ENCODE results near the gene TMEM35B. TPM values are rescaled to one million over a fixed set of nuclear protein-coding genes. Genes with fewer than 3 reads are reported as not detected.
A peak's percentile ranks its signal among the peaks of the same experiment; 100 is the strongest.
"Not testable (repeated sequence)": the region's sequence is repeated elsewhere in the genome, so short reads cannot be mapped to it uniquely, and the experiment has no call there.

Gene TMEM35B
- total RNA-seq (2014; rRNA removed; shearing (Covaris generic)), result 49.2 and 73.3 TPM in 2 replicates

GRCh38 chr1:34984793-34985608, at the start of gene TMEM35B:
Gene TMEM35B (minus strand): TSS chr1:34985347. CDS start chr1:34985305, 42 bp downstream.
- peak; percentile 76 for DNase-seq (ENCODE audit: low spot score)
- in situ Hi-C loops (cut with HindIII; ENCODE audit: low sequenced_read_pairs), result loop anchor here (10.0 kb wide), 1 partner anchor 50 kb away; no protein-coding TSS in a partner anchor

- in situ Hi-C loops (cut with HindIII; ENCODE audit: low sequenced_read_pairs), result no loop called here
- DNase-seq (ENCODE audit: low spot score), result no peak
These were observed 48.2 kb upstream of the TMEM35B start for GRCh38 chr1:35033346-35033745.

GRCh38 chr1:35032384-35032739, 47.2 kb upstream of the TMEM35B start:
- DNase-seq (ENCODE audit: low spot score), result no peak
- in situ Hi-C loops (cut with HindIII; ENCODE audit: low sequenced_read_pairs), result no loop called here

DNA sequence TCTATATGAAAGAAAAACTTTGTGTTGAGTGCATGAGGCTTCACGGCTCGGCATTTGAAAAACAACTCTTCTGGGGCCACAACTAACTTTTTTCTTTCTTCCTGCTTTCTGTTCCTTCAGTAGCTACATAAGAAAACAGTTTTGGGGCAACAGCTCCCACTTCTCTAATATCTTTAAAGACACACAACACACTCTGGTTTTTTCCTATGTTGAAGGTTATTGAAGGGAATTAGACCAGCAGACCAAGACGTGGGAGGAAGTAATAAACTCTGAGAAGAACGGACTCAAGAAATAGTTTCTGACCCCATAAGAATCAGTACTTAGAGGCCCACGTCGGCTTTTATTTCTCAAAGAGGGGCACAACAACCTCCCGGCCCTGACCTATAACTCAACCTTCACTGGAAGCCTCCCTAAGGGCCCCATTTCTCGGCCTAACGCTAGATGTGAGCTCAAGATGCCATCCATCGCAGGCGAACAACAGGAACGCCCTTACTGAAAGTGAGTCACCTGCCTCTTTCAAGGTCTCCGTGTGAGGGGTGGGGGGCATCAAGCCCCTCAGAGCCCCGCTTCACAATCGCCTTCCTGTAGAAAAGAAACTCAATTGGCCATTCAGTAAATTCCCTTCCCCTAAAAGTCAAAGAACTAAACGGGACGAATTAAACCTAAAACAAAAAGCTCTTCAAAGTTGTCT, 45.8 kb upstream of the TMEM35B start:
- in situ Hi-C loops (cut with HindIII; ENCODE audit: low sequenced_read_pairs), result no loop called here
- DNase-seq (ENCODE audit: low spot score), result peak; percentile 40

DNA sequence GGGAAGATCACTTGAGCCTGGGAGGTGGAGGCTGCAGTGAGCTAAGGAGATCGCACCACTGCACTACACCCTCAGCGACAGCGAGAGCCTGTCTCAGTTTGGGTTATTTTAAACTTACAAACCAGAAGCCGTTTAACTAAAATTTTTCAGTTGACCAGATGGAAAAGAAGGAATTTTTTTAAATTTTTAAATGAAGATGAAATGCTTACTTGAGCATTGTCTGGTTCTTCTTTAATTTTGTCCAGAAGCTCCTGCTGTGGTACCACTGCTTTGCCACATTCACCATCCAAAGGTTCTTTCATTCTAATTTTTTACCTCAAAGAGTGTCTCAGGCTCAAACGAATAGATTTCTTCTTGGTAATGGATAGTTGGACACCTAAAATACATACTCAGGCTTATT, 45.2 kb upstream of the TMEM35B start:
- no peak for DNase-seq (ENCODE audit: low spot score)
- in situ Hi-C loops (cut with HindIII; ENCODE audit: low sequenced_read_pairs), result no loop called here

DNA sequence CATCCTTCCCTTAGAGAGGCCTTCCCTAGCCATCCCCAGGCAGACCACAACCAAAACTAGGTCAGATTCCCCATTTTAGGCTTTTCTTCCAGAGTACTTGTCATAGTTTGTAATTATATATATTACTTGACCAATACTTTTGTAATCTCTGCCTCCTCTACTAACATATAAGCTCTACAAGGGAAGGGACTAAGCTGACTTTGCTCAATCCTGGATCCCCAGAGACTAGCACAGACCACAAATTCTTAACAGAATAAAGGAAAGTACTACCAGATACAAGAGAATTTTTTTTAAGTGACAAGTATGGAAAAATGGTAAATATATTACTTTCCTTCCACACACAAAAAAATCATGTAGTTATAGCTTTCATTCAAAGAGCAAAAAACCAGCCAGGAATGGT, 44.6 kb upstream of the TMEM35B start:
- in situ Hi-C loops (cut with HindIII; ENCODE audit: low sequenced_read_pairs), result no loop called here
- DNase-seq (ENCODE audit: low spot score), result no peak

DNA sequence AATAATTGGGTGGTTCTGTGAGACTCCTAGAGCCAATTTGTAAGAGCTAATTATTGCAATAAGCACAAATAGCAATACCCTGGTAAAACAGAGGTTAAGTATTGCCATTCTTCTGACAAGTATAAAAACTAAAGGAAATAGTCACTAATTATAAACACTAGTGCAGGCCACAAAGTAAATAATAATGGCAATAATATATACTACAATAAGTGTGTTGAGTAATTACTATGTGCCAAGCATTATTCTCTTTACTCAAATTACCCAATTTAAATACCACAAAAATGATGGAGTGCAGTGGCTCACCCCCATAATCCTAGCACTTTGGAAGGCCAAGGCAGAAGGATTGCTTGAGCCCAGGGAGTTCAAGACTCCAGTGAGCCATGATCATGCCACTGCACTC, 31.3 kb upstream of the TMEM35B start:
- in situ Hi-C loops (cut with HindIII; ENCODE audit: low sequenced_read_pairs), result no loop called here
- DNase-seq (ENCODE audit: low spot score), result no peak

GRCh38 chr1:35014486-35014885, 29.3 kb upstream of the TMEM35B start:
- in situ Hi-C loops (cut with HindIII; ENCODE audit: low sequenced_read_pairs), result no loop called here
- DNase-seq (ENCODE audit: low spot score), result no peak

GRCh38 chr1:35005711-35006110, 20.6 kb upstream of the TMEM35B start:
- no peak for DNase-seq (ENCODE audit: low spot score)
- in situ Hi-C loops (cut with HindIII; ENCODE audit: low sequenced_read_pairs), result no loop called here

- DNase-seq (ENCODE audit: low spot score), result no peak
- in situ Hi-C loops (cut with HindIII; ENCODE audit: low sequenced_read_pairs), result no loop called here
These were observed 16.6 kb upstream of the TMEM35B start for GRCh38 chr1:35001743-35002142.

DNA sequence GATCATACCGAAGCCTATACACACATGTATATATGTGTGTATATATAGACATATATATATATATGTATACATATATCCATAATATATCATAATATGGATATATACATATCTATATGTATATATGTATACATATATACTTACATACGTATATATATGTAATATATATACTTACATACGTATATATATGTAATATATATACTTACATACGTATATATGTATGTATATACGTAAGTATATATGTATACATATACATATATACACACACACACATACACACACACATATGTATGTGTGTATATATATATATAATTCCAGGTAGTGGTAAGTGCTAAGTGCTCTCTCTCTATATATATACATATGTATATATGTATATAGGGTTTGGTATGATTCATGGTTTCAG, 9.7 kb upstream of the TMEM35B start:
- in situ Hi-C loops (cut with HindIII; ENCODE audit: low sequenced_read_pairs), result no loop called here
- DNase-seq (ENCODE audit: low spot score), result no peak

DNA sequence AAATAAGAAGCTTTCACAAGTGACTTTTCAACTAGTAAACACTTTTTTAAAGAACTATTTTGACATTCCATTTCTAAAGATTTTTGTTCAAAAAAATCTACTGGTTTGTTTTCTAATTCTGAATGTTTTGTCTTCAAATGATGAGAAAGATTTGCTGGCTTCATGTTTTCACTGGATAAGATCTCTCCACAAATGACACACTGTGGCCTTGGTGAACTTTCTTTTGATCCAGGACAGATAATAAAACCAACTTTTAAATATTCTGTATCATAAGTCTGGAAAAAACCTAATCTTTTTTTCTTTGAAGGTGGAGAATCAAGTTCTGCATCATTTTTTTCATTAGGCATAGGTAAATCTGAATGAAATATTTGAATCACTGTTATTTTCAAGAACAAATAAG, 3.4 kb upstream of the TMEM35B start:
- in situ Hi-C loops (cut with HindIII; ENCODE audit: low sequenced_read_pairs), result loop anchor here (10.0 kb wide), 1 partner anchor 54 kb away; no protein-coding TSS in a partner anchor

DNA sequence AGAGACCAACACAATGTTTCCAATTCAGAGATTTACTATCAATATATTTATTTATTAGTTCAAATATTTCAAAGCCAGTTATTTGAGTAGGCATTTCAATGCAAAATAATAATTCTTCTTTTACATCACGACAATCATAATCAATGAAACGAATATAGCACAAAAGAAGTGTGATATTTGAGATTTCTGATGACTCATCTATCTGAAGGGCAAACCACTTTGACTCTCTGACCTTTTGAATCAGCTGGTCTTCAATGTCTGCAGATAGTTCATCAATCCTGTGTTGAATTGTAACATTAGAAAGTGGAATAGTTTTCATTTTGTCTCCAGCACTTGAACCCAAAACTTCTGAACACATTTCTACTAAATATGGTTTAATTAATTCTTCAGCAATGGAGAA, 3.0 kb upstream of the TMEM35B start:
- in situ Hi-C loops (cut with HindIII; ENCODE audit: low sequenced_read_pairs), result loop anchor here (10.0 kb wide), 1 partner anchor 53 kb away; no protein-coding TSS in a partner anchor
- DNase-seq (ENCODE audit: low spot score), result no peak

More for the DNA sequence above, 3.4 kb upstream of the TMEM35B start:
- no peak for DNase-seq (ENCODE audit: low spot score)

- in situ Hi-C loops (cut with HindIII; ENCODE audit: low sequenced_read_pairs), result loop anchor here (10.0 kb wide), 1 partner anchor 52 kb away; no protein-coding TSS in a partner anchor
- no peak for DNase-seq (ENCODE audit: low spot score)
These were observed 1.9 kb upstream of the TMEM35B start for GRCh38 chr1:34987018-34987417.

- in situ Hi-C loops (cut with HindIII; ENCODE audit: low sequenced_read_pairs), result loop anchor here (10.0 kb wide), 1 partner anchor 51 kb away; no protein-coding TSS in a partner anchor
These were observed 410 bp upstream of the TMEM35B start for GRCh38 chr1:34985609-34985904.

DNA sequence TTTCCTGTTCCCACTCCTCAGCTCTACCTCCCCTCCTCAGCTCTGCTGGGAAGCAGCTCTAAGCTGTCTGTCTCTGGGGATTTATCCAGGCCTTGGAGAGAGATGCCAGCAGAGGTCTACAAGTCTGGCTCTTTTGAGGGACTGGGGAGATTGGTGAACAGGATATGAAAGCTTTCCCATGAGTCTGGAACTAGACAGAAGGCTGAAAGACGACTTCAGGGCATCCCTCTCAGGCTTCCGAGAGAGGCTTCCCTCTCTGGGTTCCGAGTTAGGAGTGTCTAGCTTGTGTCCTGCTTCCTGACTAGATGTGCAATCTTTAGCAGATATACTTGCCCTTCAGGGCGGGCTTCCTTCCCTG, 733 bp downstream of the TMEM35B start:
- in situ Hi-C loops (cut with HindIII; ENCODE audit: low sequenced_read_pairs), result loop anchor here (10.0 kb wide), 1 partner anchor 50 kb away; no protein-coding TSS in a partner anchor
- peak; percentile 58 for DNase-seq (ENCODE audit: low spot score)

More at GRCh38 chr1:34985609-34985904, 410 bp upstream of the TMEM35B start:
- DNase-seq (ENCODE audit: low spot score), result not testable (repeated sequence)

GRCh38 chr1:34983700-34984355, 1.3 kb downstream of the TMEM35B start:
- DNase-seq (ENCODE audit: low spot score), result peak; percentile 22
- in situ Hi-C loops (cut with HindIII; ENCODE audit: low sequenced_read_pairs), result loop anchor here (10.0 kb wide), 1 partner anchor 49 kb away; no protein-coding TSS in a partner anchor

DNA sequence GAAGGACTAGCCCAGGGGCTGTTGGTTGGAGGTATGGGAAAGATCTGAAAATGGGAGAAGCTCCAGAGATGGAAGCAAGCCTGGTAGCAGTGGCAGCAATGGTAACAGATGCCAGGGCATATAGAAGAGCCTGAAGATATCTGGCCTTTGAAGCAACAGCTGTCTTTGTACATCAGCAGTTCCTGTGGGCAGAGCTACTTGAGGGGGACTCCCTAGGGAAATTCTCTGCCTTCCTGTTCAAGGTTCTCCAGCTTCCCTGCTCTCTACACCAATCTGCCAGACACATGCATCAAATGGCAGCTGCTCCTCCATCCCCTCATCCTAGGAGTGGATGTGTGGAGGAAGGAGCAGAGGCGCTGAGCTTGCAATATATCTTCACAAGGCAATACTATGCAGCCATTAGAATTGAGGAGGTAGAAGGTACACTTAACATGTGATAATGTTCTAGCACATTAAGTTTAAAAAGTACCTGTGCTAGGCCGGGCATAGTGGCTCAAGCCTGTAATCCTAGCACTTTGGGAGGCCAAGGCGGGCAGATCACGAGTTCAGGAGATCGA, 2.2 kb downstream of the TMEM35B start:
- in situ Hi-C loops (cut with HindIII; ENCODE audit: low sequenced_read_pairs), result loop anchor here (10.0 kb wide), 1 partner anchor 48 kb away; no protein-coding TSS in a partner anchor

DNA sequence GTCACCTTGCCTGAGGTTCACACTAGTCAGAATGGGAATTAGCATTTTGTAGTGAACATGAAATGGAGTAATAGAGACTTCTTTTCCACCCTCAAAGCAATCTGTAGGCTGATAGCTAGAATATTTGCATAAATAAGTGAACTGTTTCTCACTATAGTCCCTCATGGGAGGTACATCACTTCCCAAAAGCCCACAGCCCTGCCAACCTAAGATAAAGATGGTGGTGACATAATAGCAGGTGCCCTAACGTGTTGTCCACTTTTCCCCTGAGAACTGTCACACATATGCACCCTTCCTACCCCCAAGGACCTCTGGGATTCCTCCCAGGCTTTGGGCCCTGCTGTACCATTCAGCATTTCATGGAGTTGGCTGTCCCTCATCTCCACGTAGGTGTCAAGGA, 4.4 kb downstream of the TMEM35B start:
- DNase-seq (ENCODE audit: low spot score), result no peak
- in situ Hi-C loops (cut with HindIII; ENCODE audit: low sequenced_read_pairs), result loop anchor here (10.0 kb wide), 1 partner anchor 46 kb away; no protein-coding TSS in a partner anchor

More for the DNA sequence above, 2.2 kb downstream of the TMEM35B start:
- no peak for DNase-seq (ENCODE audit: low spot score)
